Stomach (tissue), 9 donors: ENCODE measurements around the gene TADA2B. TPM values are rescaled to one million over a fixed set of nuclear protein-coding genes. Genes with fewer than 3 reads are reported as not detected.

ENCODE experiments used
- DNase-seq, 2 donors: peaks; one replicate each; pipeline versions ENCODE4 v3.0.0 to v3.0.0-alpha.2; 2013 to 2019
- H3K27ac ChIP-seq, 5 donors: fragments of 200-600 bp in 4 of 5; sonication (generic) in 4 of 5; one replicate each; pipeline ENCODE4 v1.5.1; 2013 to 2019; ENCODE audit warnings: mild to moderate bottlenecking in 1 of 5, moderate library complexity in 1 of 5
- H3K27me3 ChIP-seq, 3 donors: fragments of 200-600 bp; sonication (generic); one replicate each; pipeline ENCODE4 v1.5.1; 2017 to 2019; ENCODE audit warnings: mixed run types in 1 of 3
- H3K36me3 ChIP-seq, 4 donors: fragments of 200-600 bp; sonication (generic); 1 replicate in 3 of 4; 2 replicates in 1 of 4; pipeline ENCODE4 v1.5.1; 2016 to 2019
- H3K4me1 ChIP-seq, 4 donors: fragments of 200-600 bp; sonication (generic); one replicate each; pipeline ENCODE4 v1.5.1; 2016 to 2019
- H3K4me3 ChIP-seq, 4 donors: fragments of 200-600 bp; sonication (generic) in 3 of 4; one replicate each; pipeline ENCODE4 v1.5.1; 2016 to 2019; ENCODE audit warnings: mild to moderate bottlenecking in 1 of 4
- H3K9me3 ChIP-seq, 4 donors: fragments of 200-600 bp; sonication (generic); one replicate each; pipeline ENCODE4 v1.5.1; 2016 to 2019
- CTCF ChIP-seq, 7 experiments: fragments of 450-650 bp in 4 of 7; fragments of 200-600 bp in 3 of 7; sonication (generic) in 3 of 7; IDR thresholded peaks; one replicate each; pipeline ENCODE4 v1.5.1; 2016 to 2019; ENCODE audit warnings: antibody characterized with exemption in 7 of 7, control low read depth in 2 of 7, mild to moderate bottlenecking in 1 of 7
- EP300 ChIP-seq: sonication (generic); formaldehyde crosslinking; IDR thresholded peaks from one replicate; pipeline ENCODE4 v1.6.1; 2017; ENCODE audit warnings: antibody characterized with exemption
- POLR2A ChIP-seq, 4 donors: fragments of 450-650 bp; IDR thresholded peaks; one replicate each; pipeline ENCODE4 v1.6.1; 2016; ENCODE audit warnings: antibody characterized with exemption in 4 of 4, control low read depth in 2 of 4, mild to moderate bottlenecking in 1 of 4, moderate library complexity in 1 of 4
- POLR2AphosphoS5 ChIP-seq, 3 donors: sonication (generic); formaldehyde crosslinking; IDR thresholded peaks; one replicate each; pipeline ENCODE4 v1.6.1; 2016; ENCODE audit warnings: antibody characterized with exemption in 3 of 3
- WGBS, 5 donors: extraction: QIAGEN DNeasy Blood & Tissue Kit in 3 of 5; methylation state at CpG; one replicate each; pipeline versions ENCODE4 v1.1.5 to v1.1.7; 2013 to 2018; 5-methylcytosine and 5-hydroxymethylcytosine counted together
- intact Hi-C: fragments of 100-400 bp; cut with DNase I; formaldehyde crosslinking; loops from one replicate; pipeline ENCODE4 v1.15.1; 2023; ENCODE audit warnings: low total_unique reads
- polyA plus RNA-seq, 3 donors: library from polyadenylated mRNA; stranded (reverse); fragments of 200-250 nt; gene quantifications; one replicate each; pipeline ENCODE4 v1.2.3, GENCODE V29; 2013
- total RNA-seq, 5 donors: library from RNA; depleted of rRNA; stranded (reverse); fragments of >200 nt; gene quantifications; one replicate each; pipeline versions ENCODE4 v1.1.0 to v1.2.3, GENCODE V29; 2014 to 2016
- donor health status: healthy with polysubstance abuse.
- donor health status: Bipolar disorder and iron deficiency.
- donor health status: healthy.

TADA2B gene
- total and polyA plus RNA-seq, 8 donors = 1.2 to 73.7 (median 16.1) TPM

DNA sequence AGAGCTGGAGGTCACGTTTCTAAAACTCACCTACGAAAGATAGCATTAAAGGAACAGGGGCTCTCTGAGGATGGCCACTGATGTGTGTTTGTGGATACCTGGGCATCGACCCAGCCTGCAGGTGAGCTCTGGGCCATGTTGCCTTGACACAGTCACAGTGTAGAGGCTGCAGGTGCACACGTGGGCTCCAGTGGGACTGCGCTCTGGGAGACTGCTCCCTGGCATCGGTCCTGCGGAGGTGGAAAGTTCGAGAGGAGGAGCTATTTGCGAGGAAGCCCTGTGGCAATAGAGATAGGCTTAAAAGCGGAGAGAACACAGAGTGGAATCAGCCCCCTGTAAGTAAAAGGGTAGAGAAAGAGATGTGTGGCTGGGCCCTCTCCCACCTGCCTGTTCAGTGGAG, 12.3 kb upstream of the TADA2B start:
- intact Hi-C loops = no loop called here
- peaks cover 13 to 22% (median 18%) of the 10 kb centered on the region in 4 donors for H3K4me1 ChIP-seq
- no peak overlapping the region for H3K4me3 ChIP-seq
- no peak overlapping the region for H3K27ac ChIP-seq
- no peak for DNase-seq
- 89 to 93% (median 92%) methylated on average over 10 of the region's 10 CpGs for WGBS, 5 donors
- peaks cover 46 to 69% (median 68%) of the 10 kb centered on the region in 4 donors for H3K36me3 ChIP-seq
- H3K9me3 ChIP-seq = no peaks in the 10 kb centered on the region
- H3K27me3 ChIP-seq = no peaks in the 10 kb centered on the region
- no peak for TF ChIP-seq POLR2A (IDR thresholded peaks at IDR 0.05)
- TF ChIP-seq POLR2AphosphoS5 (IDR thresholded peaks at IDR 0.05) = no peak
- TF ChIP-seq EP300 = no peak
- no peak for TF ChIP-seq CTCF (IDR thresholded peaks at IDR 0.05)

- no peak overlapping the region for H3K27ac ChIP-seq
- H3K36me3 ChIP-seq = peaks cover 38 to 59% (median 59%) of the 10 kb centered on the region in 4 donors
- no peak overlapping the region for H3K4me3 ChIP-seq
- no peaks in the 10 kb centered on the region for H3K27me3 ChIP-seq
- no peaks in the 10 kb centered on the region for H3K9me3 ChIP-seq
- intact Hi-C loops = no loop called here
- TF ChIP-seq EP300 (no peak), POLR2AphosphoS5 (IDR thresholded peaks at IDR 0.05) (no peak), POLR2A (IDR thresholded peaks at IDR 0.05) (no peak), CTCF (IDR thresholded peaks at IDR 0.05) (no peak)
- H3K4me1 ChIP-seq = peaks cover 13 to 22% (median 18%) of the 10 kb centered on the region in 4 donors
- WGBS, 5 donors = 86 to 89% (median 87%) methylated on average over 29 to 35 of the region's 35 CpGs
- no peak for DNase-seq
Measured at GRCh38 chr4:7031558-7032449, 11.4 kb upstream of the TADA2B start.

GRCh38 chr4:7032596-7032995, 10.6 kb upstream of the TADA2B start:
- no peak for TF ChIP-seq POLR2AphosphoS5 (IDR thresholded peaks at IDR 0.05)
- TF ChIP-seq EP300 = no peak
- no peak for TF ChIP-seq CTCF (IDR thresholded peaks at IDR 0.05)
- TF ChIP-seq POLR2A (IDR thresholded peaks at IDR 0.05) = no peak
- H3K36me3 ChIP-seq = peaks cover 33 to 51% (median 51%) of the 10 kb centered on the region in 4 donors
- DNase-seq = no peak
- no peak overlapping the region for H3K4me3 ChIP-seq
- H3K4me1 ChIP-seq = peaks cover 13 to 22% (median 18%) of the 10 kb centered on the region in 4 donors
- WGBS, 5 donors = 80 to 85% (median 82%) methylated on average over 5 to 8 of the region's 8 CpGs
- H3K27ac ChIP-seq = no peak overlapping the region
- no peaks in the 10 kb centered on the region for H3K27me3 ChIP-seq
- no peaks in the 10 kb centered on the region for H3K9me3 ChIP-seq
- intact Hi-C loops = no loop called here

DNA sequence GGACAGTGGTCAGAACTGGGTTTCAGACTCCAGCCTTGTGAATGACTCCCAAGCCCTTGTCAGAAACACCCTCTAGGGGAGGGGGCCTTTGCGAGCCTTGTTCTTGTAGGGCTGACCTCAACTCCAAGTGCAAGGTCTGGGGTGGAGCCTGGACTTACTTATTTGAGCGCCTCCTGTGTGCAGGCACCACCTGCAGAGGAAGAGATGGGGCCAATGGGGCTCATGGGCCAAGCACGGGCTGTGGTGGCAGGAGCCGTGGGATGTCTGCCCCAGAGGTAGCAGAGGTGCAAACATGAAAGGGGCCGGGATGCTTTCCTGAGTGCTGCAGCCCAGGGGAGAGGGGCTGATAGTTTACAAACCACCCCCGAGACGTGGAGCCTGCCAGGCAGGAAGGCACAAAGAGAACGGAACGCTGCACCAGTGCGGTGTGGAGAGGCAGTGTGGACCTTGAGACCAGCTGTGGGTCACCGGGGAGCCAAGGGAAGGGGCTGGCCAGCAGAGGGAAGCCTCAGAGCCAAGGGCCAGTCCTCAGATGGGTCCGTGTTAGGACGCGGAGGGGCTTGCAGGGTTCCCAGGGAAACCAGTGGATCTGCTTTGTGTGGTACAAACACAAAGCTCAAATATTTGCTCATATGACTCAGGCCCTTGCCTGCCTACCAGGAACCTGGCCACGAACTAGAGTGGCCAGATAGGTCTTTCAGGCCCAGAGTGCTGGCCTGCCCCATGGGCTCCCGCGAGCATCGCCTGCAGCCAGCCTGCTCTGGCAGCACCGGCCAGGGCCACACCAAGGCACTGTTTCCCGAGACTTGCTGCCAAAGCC, 8.7 kb upstream of the TADA2B start:
- Histone ChIP-seq H3K4me3 (peak overlapping the region in 1 of 4 donors; percentile 19), H3K9me3 (no peaks in the 10 kb centered on the region), H3K4me1 (peaks cover 13 to 22% (median 18%) of the 10 kb centered on the region in 4 donors), H3K27me3 (no peaks in the 10 kb centered on the region), H3K36me3 (peaks cover 28 to 33% (median 33%) of the 10 kb centered on the region in 4 donors), H3K27ac (peak overlapping the region; percentile 48 to 72 (median 71))
- peak; percentile 83 to 86 for DNase-seq
- intact Hi-C loops = no loop called here
- 24 to 36% (median 28%) methylated on average over 16 to 20 of the region's 20 CpGs for WGBS, 5 donors
- TF ChIP-seq EP300 (no peak), POLR2A (IDR thresholded peaks at IDR 0.05) (no peak), POLR2AphosphoS5 (IDR thresholded peaks at IDR 0.05) (peak in 2 of 3 donors; percentile 65 to 77), CTCF (IDR thresholded peaks at IDR 0.05) (no peak)
